ENCODE measurements around the gene PGBD1.

DNA sequence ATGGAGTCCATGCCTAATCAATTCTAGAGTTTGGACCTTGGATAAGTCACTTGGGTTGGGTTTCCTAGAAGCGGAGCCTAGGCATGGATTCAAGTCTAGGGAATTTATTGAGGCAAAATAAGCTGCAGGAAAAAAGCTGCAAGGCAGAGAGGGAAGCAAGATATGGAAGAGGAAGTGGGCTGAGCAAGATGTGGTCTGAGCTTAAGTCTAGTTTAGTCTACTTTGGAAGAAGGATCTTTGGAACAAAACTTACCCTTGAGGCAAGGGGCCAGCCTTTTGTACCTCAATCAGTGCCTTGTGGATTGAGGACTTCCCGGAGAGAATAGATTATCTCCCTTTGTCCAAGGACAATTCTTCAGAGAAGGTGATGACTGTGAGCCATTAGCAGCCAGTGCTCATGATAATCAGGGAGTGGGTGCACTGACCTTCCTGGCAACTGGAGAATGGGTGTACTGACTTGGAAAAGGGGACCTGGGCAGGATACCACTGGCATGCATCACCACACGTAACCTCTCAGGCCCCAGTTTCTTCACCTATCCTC is 45.4 kb upstream of the PGBD1 start:
- TF ChIP-seq, protein P1, sequence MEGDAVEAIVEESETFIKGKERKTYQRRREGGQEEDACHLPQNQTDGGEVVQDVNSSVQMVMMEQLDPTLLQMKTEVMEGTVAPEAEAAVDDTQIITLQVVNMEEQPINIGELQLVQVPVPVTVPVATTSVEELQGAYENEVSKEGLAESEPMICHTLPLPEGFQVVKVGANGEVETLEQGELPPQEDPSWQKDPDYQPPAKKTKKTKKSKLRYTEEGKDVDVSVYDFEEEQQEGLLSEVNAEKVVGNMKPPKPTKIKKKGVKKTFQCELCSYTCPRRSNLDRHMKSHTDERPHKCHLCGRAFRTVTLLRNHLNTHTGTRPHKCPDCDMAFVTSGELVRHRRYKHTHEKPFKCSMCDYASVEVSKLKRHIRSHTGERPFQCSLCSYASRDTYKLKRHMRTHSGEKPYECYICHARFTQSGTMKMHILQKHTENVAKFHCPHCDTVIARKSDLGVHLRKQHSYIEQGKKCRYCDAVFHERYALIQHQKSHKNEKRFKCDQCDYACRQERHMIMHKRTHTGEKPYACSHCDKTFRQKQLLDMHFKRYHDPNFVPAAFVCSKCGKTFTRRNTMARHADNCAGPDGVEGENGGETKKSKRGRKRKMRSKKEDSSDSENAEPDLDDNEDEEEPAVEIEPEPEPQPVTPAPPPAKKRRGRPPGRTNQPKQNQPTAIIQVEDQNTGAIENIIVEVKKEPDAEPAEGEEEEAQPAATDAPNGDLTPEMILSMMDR (conservative IDR thresholded peaks at IDR 0.05): no peak
- TF ChIP-seq EZH2 (IDR thresholded peaks at IDR 0.05; ENCODE audit: low read depth): no peak

All from PC-9 (cell line).